K562 (cell line): ENCODE measurements around the gene STXBP4. TPM values are rescaled to one million over a fixed set of nuclear protein-coding genes. Genes with fewer than 3 reads are reported as not detected.

Source experiments
- BCL6 ChIP-seq: fragments of 250-450 bp; sonication (Bioruptor Pico); IDR thresholded peaks from 2 replicates; pipeline ENCODE4 v1.4.0; 2020
- DPF2 ChIP-seq: fragments of 450-650 bp; IDR thresholded peaks from 2 replicates; pipeline ENCODE4 v1.6.1; 2016
- ELF4 ChIP-seq: fragments of 450-650 bp; formaldehyde crosslinking; IDR thresholded peaks from 2 replicates; pipeline ENCODE4 v1.4.0; 2022; ENCODE audit warnings: missing genetic modification characterization
- HDAC6 ChIP-seq: IDR thresholded peaks from 2 replicates; pipeline ENCODE4 v1.6.1; 2012; ENCODE audit warnings: low read depth, mild to moderate bottlenecking, control low read depth, inconsistent platforms, low read length, moderate library complexity
- MAZ ChIP-seq, 2 experiments: fragments of 450-650 bp in 1 of 2; sonication (generic) in 1 of 2; formaldehyde crosslinking; IDR thresholded peaks in 1 of 2; conservative IDR thresholded peaks in 1 of 2; 2 replicates each; pipeline versions ENCODE4 v1.4.0 to v1.5.0; 2020; ENCODE audit warnings: mild to moderate bottlenecking in 1 of 2, missing genetic modification reagents in 1 of 2
- MCM5 ChIP-seq: fragments of 450-650 bp; IDR thresholded peaks from 2 replicates; pipeline ENCODE4 v1.6.1; 2016; ENCODE audit warnings: low read depth
- MEF2A ChIP-seq: IDR thresholded peaks from 2 replicates; pipeline ENCODE4 v1.6.1; 2011; ENCODE audit warnings: low read depth, mild to moderate bottlenecking, low read length, moderate library complexity; ENCODE audit not compliant: control insufficient read depth
- MYBL2 ChIP-seq, 2 experiments: fragments of 450-650 bp in 1 of 2; sonication (generic) in 1 of 2; formaldehyde crosslinking in 1 of 2; IDR thresholded peaks; 2 replicates each; pipeline versions ENCODE4 v1.6.1 to v1.8.1; 2017 to 2022; ENCODE audit warnings: borderline replicate concordance in 1 of 2, inconsistent platforms in 1 of 2, low read depth in 1 of 2, mild to moderate bottlenecking in 1 of 2, missing genetic modification reagents in 1 of 2, moderate library complexity in 1 of 2
- RFX5 ChIP-seq: IDR thresholded peaks from 2 replicates; pipeline ENCODE4 v1.6.1; 2011; ENCODE audit warnings: low read depth, mild to moderate bottlenecking, improper control_type of control experiment, low read length
- SIN3A ChIP-seq, 2 experiments: fragments of 150-350 bp in 1 of 2; IDR thresholded peaks; 2 replicates each; pipeline ENCODE4 v1.6.1; 2011 to 2016; ENCODE audit warnings: borderline replicate concordance in 2 of 2, low read depth in 2 of 2, low read length in 2 of 2, mild to moderate bottlenecking in 2 of 2, moderate library complexity in 2 of 2; ENCODE audit not compliant: control insufficient read depth in 1 of 2
- SREBF2 ChIP-seq: sonication (generic); formaldehyde crosslinking; IDR thresholded peaks from 2 replicates; pipeline ENCODE4 v1.4.0; 2020; ENCODE audit warnings: mild to moderate bottlenecking, missing genetic modification reagents
- TAF9B ChIP-seq: fragments of 450-650 bp; IDR thresholded peaks from 2 replicates; pipeline ENCODE4 v1.6.1; 2018; ENCODE audit warnings: mild to moderate bottlenecking; ENCODE audit not compliant: partially characterized antibody
- ZNF165 ChIP-seq: fragments of 250-450 bp; sonication (Bioruptor Pico); IDR thresholded peaks from 2 replicates; pipeline ENCODE4 v1.4.0; 2020; ENCODE audit warnings: borderline replicate concordance
- ZNF23 ChIP-seq: fragments of 250-450 bp; sonication (Bioruptor Pico); IDR thresholded peaks from 2 replicates; pipeline ENCODE4 v1.4.0; 2020; ENCODE audit warnings: mild to moderate bottlenecking
- ZNF232 ChIP-seq: sonication (generic); formaldehyde crosslinking; IDR thresholded peaks from 2 replicates; pipeline ENCODE4 v1.8.0; 2022; ENCODE audit warnings: mild to moderate bottlenecking, missing genetic modification reagents
- ZNF274 ChIP-seq: IDR thresholded peaks from 2 replicates; pipeline ENCODE4 v1.6.1; 2011; ENCODE audit warnings: low read depth, mild to moderate bottlenecking, low read length, moderate library complexity, borderline replicate concordance
- ZNF57 ChIP-seq: fragments of 450-650 bp; formaldehyde crosslinking; IDR thresholded peaks from 2 replicates; pipeline ENCODE4 v1.4.0; 2020; ENCODE audit warnings: mild to moderate bottlenecking, moderate library complexity
- ZSCAN32 ChIP-seq: fragments of 450-650 bp; formaldehyde crosslinking; IDR thresholded peaks from 2 replicates; pipeline ENCODE4 v1.4.0; 2020; ENCODE audit warnings: mild to moderate bottlenecking, moderate library complexity
- polyA plus RNA-seq, 8 experiments: library from polyadenylated mRNA; depleted of rRNA in 4 of 8; stranded (reverse) in 5 of 8; unstranded in 3 of 8; fragments of >200 nt; fragmentation: Nextera tagmentation in 2 of 8; fragmentation: Illumina TruSeq in 1 of 8; extraction: Ambion mirVana in 2 of 8; extraction: Trizol in 1 of 8; gene quantifications; 2 replicates each; pipeline versions ENCODE4 v1.2.1 to v1.2.3, GENCODE V29; 2011 to 2014; ENCODE audit warnings: inconsistent platforms in 1 of 8, missing spikeins in 1 of 8
- total RNA-seq, 7 experiments: library from RNA; depleted of rRNA in 6 of 7; stranded (reverse); fragments of >200 nt in 6 of 7; fragmentation: Illumina TruSeq in 2 of 7; extraction: Trizol in 2 of 7; gene quantifications; 2 replicates each; pipeline versions ENCODE4 v1.2.1 to v1.2.3, GENCODE V29; 2011 to 2021; ENCODE audit warnings: low replicate concordance in 1 of 7
- TF ChIP-seq, protein P1 (sequence below): sonication (generic); formaldehyde crosslinking; IDR thresholded peaks from 2 replicates; pipeline ENCODE4 v1.4.0; 2020; ENCODE audit warnings: mild to moderate bottlenecking, missing genetic modification reagents
- TF ChIP-seq, protein P2 (sequence below): fragments of 250-450 bp; sonication (Bioruptor Pico); IDR thresholded peaks from 2 replicates; pipeline ENCODE4 v1.4.0; 2020; ENCODE audit warnings: mild to moderate bottlenecking, moderate library complexity, borderline replicate concordance
- TF ChIP-seq, protein P3 (sequence below): fragments of 250-450 bp; sonication (Bioruptor Pico); IDR thresholded peaks from 2 replicates; pipeline ENCODE4 v1.5.0; 2022; ENCODE audit warnings: mild to moderate bottlenecking

Gene STXBP4
- total and polyA plus RNA-seq, 9 of the 15 experiments (the other 6 are each of a cell fraction or from before 2014, with no cell fraction given), result 11.6 to 23.2 (median 18.5) TPM

DNA sequence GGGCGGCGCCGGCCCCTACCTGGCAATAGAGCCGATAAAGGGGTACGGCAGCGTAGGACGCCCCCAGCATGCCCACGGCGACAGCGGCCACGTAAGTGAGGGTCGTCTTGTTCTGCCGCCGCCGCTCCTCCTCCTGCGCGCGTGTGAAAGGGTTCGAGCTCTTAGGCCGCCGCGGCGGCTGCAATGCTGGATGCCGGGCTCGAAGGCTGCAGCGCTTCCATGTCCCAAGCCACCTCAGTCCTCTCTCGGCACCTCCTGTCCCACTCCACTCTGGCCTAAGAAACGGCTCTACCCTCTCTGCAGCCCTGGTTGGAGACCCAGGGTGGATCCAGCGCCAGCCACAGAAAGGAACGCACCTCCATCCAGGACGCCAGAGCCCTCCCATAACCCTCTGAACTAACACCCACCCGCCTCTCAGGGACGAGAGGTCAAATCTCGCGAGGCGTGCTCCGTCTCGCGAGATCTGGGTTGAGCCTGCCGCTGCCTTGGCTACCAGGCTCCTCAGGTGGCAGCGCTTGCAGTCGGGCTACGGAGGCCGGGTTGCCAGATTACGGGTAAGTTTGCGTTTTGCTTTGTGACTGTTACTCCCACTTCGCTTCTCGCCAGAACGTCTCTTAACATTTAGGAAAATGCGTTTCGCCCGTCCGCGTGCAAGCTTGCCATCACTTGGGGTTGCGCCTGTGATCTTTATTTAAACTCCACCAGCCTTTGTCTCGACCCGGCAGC, at the start of gene STXBP4, which contains the start of gene COX11 (continued):
- TF ChIP-seq, protein P1, sequence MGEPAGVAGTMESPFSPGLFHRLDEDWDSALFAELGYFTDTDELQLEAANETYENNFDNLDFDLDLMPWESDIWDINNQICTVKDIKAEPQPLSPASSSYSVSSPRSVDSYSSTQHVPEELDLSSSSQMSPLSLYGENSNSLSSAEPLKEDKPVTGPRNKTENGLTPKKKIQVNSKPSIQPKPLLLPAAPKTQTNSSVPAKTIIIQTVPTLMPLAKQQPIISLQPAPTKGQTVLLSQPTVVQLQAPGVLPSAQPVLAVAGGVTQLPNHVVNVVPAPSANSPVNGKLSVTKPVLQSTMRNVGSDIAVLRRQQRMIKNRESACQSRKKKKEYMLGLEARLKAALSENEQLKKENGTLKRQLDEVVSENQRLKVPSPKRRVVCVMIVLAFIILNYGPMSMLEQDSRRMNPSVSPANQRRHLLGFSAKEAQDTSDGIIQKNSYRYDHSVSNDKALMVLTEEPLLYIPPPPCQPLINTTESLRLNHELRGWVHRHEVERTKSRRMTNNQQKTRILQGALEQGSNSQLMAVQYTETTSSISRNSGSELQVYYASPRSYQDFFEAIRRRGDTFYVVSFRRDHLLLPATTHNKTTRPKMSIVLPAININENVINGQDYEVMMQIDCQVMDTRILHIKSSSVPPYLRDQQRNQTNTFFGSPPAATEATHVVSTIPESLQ, result no peak
- TF ChIP-seq SIN3A (IDR thresholded peaks at IDR 0.05; ENCODE audit: borderline replicate concordance in 2 of 2, control insufficient read depth in 1 of 2, low read depth in 2 of 2, low read length in 2 of 2), result peak; percentile 79 to 90; a peak in 3 of 4 replicates
- TF ChIP-seq ZSCAN32 (CRISPR knock-in tag), result no peak
- TF ChIP-seq DPF2, result no peak
- TF ChIP-seq, protein P2, sequence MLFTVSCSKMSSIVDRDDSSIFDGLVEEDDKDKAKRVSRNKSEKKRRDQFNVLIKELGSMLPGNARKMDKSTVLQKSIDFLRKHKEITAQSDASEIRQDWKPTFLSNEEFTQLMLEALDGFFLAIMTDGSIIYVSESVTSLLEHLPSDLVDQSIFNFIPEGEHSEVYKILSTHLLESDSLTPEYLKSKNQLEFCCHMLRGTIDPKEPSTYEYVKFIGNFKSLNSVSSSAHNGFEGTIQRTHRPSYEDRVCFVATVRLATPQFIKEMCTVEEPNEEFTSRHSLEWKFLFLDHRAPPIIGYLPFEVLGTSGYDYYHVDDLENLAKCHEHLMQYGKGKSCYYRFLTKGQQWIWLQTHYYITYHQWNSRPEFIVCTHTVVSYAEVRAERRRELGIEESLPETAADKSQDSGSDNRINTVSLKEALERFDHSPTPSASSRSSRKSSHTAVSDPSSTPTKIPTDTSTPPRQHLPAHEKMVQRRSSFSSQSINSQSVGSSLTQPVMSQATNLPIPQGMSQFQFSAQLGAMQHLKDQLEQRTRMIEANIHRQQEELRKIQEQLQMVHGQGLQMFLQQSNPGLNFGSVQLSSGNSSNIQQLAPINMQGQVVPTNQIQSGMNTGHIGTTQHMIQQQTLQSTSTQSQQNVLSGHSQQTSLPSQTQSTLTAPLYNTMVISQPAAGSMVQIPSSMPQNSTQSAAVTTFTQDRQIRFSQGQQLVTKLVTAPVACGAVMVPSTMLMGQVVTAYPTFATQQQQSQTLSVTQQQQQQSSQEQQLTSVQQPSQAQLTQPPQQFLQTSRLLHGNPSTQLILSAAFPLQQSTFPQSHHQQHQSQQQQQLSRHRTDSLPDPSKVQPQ (CRISPR knock-in tag), result no peak
- TF ChIP-seq ZNF165 (CRISPR knock-in tag), result no peak
- TF ChIP-seq, protein P3, sequence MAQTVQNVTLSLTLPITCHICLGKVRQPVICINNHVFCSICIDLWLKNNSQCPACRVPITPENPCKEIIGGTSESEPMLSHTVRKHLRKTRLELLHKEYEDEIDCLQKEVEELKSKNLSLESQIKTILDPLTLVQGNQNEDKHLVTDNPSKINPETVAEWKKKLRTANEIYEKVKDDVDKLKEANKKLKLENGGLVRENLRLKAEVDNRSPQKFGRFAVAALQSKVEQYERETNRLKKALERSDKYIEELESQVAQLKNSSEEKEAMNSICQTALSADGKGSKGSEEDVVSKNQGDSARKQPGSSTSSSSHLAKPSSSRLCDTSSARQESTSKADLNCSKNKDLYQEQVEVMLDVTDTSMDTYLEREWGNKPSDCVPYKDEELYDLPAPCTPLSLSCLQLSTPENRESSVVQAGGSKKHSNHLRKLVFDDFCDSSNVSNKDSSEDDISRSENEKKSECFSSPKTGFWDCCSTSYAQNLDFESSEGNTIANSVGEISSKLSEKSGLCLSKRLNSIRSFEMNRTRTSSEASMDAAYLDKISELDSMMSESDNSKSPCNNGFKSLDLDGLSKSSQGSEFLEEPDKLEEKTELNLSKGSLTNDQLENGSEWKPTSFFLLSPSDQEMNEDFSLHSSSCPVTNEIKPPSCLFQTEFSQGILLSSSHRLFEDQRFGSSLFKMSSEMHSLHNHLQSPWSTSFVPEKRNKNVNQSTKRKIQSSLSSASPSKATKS (CRISPR knock-in tag), result no peak
- TF ChIP-seq BCL6 (CRISPR knock-in tag), result no peak
- no peak for TF ChIP-seq RFX5
- TF ChIP-seq MAZ (CRISPR knock-in tag; conservative IDR thresholded peaks at IDR 0.05 in 1 of 2, IDR thresholded peaks at IDR 0.05 in 1 of 2), result peak; percentile 49 to 65
- no peak for TF ChIP-seq MCM5
- TF ChIP-seq ZNF57 (CRISPR knock-in tag), result no peak
- TF ChIP-seq TAF9B, result peak; percentile 68
- no peak for TF ChIP-seq MEF2A
- TF ChIP-seq ELF4 (CRISPR knock-in tag), result 0 out of 2 replicates have a peak, but pooled peaks have one; percentile 25
- TF ChIP-seq MYBL2 (IDR thresholded peaks at IDR 0.05; ENCODE audit: low read depth), result no peak
- TF ChIP-seq MYBL2 (CRISPR knock-in tag; IDR thresholded peaks at IDR 0.05; ENCODE audit: borderline replicate concordance), result no peak
- no peak for TF ChIP-seq ZNF23 (CRISPR knock-in tag)
- no peak for TF ChIP-seq ZNF232 (CRISPR knock-in tag)
- no peak for TF ChIP-seq SREBF2 (CRISPR knock-in tag)
- TF ChIP-seq ZNF274, result no peak
- no peak for TF ChIP-seq HDAC6
